Panc1 (cell line): ENCODE results near the gene DCAF12L2. TPM values are rescaled to one million over a fixed set of nuclear protein-coding genes. Genes with fewer than 3 reads are reported as not detected.

Source experiments
- ATAC-seq: fragments of 200-7000 bp; cut with Tn5 transposase; 2 replicates; pipeline ENCODE4 v1.9.1; 2020; ENCODE audit warnings: mild to moderate bottlenecking, moderate library complexity
- BruUV-seq: library from RNA; stranded (reverse); fragments of 400-500 nt; replicated peaks from 2 replicates; lab custom pipeline; 2021; lab: Mats Ljungman, UMichigan
- CTCF ChIA-PET: fragments of 300-600 bp; sonication (Branson Sonifier 250); formaldehyde crosslinking; loops from one replicate; lab custom pipeline; 2022; ENCODE audit warnings: antibody characterized with exemption; lab: Charles Lee
- POLR2A ChIA-PET: fragments of 300-600 bp; sonication (Branson Sonifier 250); formaldehyde crosslinking; loops from one replicate; lab custom pipeline; 2022; ENCODE audit warnings: antibody characterized with exemption; lab: Charles Lee
- DNase-seq: peaks from one replicate; pipeline ENCODE4 v3.0.0-alpha.2; 2010; ENCODE audit warnings: low read depth, low spot score
- H3K27ac ChIP-seq: 2 replicates; pipeline ENCODE4 v1.5.1; 2011; ENCODE audit warnings: mild to moderate bottlenecking, low read length, inconsistent platforms
- H3K27me3 ChIP-seq: fragments of 200-500 bp; sonication (Bioruptor generic); 2 replicates; pipeline ENCODE4 v1.6.0; 2014; ENCODE audit warnings: low read length, inconsistent platforms; ENCODE audit not compliant: control insufficient read depth, insufficient read depth
- H3K36me3 ChIP-seq: fragments of 200-500 bp; sonication (Bioruptor generic); 2 replicates; pipeline ENCODE4 v1.5.1; 2014; ENCODE audit warnings: inconsistent platforms, mild to moderate bottlenecking, low read length, moderate library complexity; ENCODE audit not compliant: control insufficient read depth, insufficient read depth
- H3K4me1 ChIP-seq: 2 replicates; pipeline ENCODE4 v1.5.1; 2011; ENCODE audit warnings: inconsistent platforms, mild to moderate bottlenecking, low read length, moderate library complexity; ENCODE audit not compliant: control insufficient read depth, insufficient read depth
- H3K4me3 ChIP-seq, 2 experiments: 2 replicates each; pipeline ENCODE4 v1.5.1; 2011 to 2012; ENCODE audit warnings: low read depth in 2 of 2, low read length in 2 of 2, mild to moderate bottlenecking in 2 of 2, inconsistent platforms in 1 of 2, moderate library complexity in 1 of 2
- H3K9me3 ChIP-seq: fragments of 200-500 bp; sonication (Bioruptor generic); 2 replicates; pipeline ENCODE4 v1.5.1; 2014; ENCODE audit warnings: low read depth, mild to moderate bottlenecking, inconsistent platforms, low read length, moderate library complexity; ENCODE audit not compliant: control insufficient read depth, insufficient read depth
- CTCF ChIP-seq: fragments of 450-650 bp; IDR thresholded peaks from 2 replicates; pipeline ENCODE4 v1.5.1; 2017; ENCODE audit warnings: mild to moderate bottlenecking
- POLR2AphosphoS5 ChIP-seq: IDR thresholded peaks from 2 replicates; pipeline ENCODE4 v1.6.1; 2012; ENCODE audit warnings: mild to moderate bottlenecking, low read depth, low read length, moderate library complexity
- SIN3A ChIP-seq: IDR thresholded peaks from 2 replicates; pipeline ENCODE4 v1.6.1; 2012; ENCODE audit warnings: low read depth, mild to moderate bottlenecking, low read length, moderate library complexity, borderline replicate concordance; ENCODE audit not compliant: insufficient read depth
- TCF7L2 ChIP-seq: IDR thresholded peaks from 2 replicates; pipeline ENCODE4 v1.6.1; 2011; ENCODE audit warnings: mild to moderate bottlenecking, low read depth, low read length, inconsistent platforms
- in situ Hi-C: cut with HindIII; loops from 2 replicates; pipeline ENCODE4 v1.10.0; 2016; ENCODE audit warnings: low sequenced_read_pairs, low pct_unique_long_range_greater_than_20kb
- intact Hi-C: fragments of 100-400 bp; cut with micrococcal nuclease; formaldehyde crosslinking; loops from one replicate; pipeline ENCODE4 v1.10.0; 2022; ENCODE audit not compliant: unreplicated experiment
- total RNA-seq: library from RNA; stranded (reverse); gene quantifications from one replicate; pipeline ENCODE4 v1.2.1, GENCODE V29; 2021; ENCODE audit not compliant: unreplicated experiment
- TF ChIP-seq, protein P1 (sequence below), 2 experiments: IDR thresholded peaks; 2 replicates each; pipeline ENCODE4 v1.6.1; 2011 to 2012; ENCODE audit warnings: low read depth in 2 of 2, control low read depth in 1 of 2, low read length in 1 of 2, mild to moderate bottlenecking in 1 of 2, moderate library complexity in 1 of 2; ENCODE audit not compliant: insufficient read depth in 1 of 2

The DCAF12L2 gene
- total RNA-seq, 1 experiment from 2014 or later = not detected

GRCh38 chrX:126164689-126165400 is 1.2 kb downstream of the DCAF12L2 start:
- no peak for DNase-seq
- intact Hi-C loops (no loop called here), in situ Hi-C loops (no loop called here)
- no peaks in the 10 kb centered on the region for H3K27me3 ChIP-seq
- no peaks in the 10 kb centered on the region for H3K36me3 ChIP-seq
- ChIA-PET CTCF (no interaction called here), POLR2A (no interaction called here)
- no peaks in the 10 kb centered on the region for H3K9me3 ChIP-seq
- no peaks in the 10 kb centered on the region for H3K4me1 ChIP-seq
- ATAC-seq = no peak
- TF ChIP-seq SIN3A = no peak
- TF ChIP-seq CTCF = no peak
- TF ChIP-seq POLR2AphosphoS5 = no peak
- TF ChIP-seq TCF7L2 = no peak
- TF ChIP-seq, protein P1, sequence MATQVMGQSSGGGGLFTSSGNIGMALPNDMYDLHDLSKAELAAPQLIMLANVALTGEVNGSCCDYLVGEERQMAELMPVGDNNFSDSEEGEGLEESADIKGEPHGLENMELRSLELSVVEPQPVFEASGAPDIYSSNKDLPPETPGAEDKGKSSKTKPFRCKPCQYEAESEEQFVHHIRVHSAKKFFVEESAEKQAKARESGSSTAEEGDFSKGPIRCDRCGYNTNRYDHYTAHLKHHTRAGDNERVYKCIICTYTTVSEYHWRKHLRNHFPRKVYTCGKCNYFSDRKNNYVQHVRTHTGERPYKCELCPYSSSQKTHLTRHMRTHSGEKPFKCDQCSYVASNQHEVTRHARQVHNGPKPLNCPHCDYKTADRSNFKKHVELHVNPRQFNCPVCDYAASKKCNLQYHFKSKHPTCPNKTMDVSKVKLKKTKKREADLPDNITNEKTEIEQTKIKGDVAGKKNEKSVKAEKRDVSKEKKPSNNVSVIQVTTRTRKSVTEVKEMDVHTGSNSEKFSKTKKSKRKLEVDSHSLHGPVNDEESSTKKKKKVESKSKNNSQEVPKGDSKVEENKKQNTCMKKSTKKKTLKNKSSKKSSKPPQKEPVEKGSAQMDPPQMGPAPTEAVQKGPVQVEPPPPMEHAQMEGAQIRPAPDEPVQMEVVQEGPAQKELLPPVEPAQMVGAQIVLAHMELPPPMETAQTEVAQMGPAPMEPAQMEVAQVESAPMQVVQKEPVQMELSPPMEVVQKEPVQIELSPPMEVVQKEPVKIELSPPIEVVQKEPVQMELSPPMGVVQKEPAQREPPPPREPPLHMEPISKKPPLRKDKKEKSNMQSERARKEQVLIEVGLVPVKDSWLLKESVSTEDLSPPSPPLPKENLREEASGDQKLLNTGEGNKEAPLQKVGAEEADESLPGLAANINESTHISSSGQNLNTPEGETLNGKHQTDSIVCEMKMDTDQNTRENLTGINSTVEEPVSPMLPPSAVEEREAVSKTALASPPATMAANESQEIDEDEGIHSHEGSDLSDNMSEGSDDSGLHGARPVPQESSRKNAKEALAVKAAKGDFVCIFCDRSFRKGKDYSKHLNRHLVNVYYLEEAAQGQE (IDR thresholded peaks at IDR 0.05; ENCODE audit: insufficient read depth in 1 of 2, low read depth in 2 of 2, low read length in 1 of 2) = no peak
- BruUV-seq = no TSS peak
- no peak overlapping the region for H3K27ac ChIP-seq
- H3K4me3 ChIP-seq = no peak overlapping the region

DNA sequence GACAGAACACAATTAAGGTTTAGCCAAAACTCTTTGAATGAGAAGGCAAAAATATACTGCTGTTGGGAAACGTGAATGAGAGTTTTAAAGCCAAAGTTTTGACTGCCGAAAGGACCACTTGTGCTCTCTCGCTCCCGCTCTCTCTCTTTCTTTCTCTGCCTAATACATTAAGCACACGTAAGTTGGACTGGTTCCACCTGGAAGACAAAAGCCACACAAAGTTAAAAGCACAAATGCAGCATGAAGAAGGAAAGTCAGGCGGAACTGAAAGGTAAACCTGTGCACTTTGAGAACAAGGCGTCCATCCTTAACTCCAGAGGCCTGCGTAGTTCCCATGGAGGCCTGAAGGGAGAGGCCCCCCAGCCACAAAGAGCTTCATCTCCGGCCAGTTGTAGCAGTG is 1.9 kb downstream of the DCAF12L2 start:
- no peak overlapping the region for H3K27ac ChIP-seq
- no peaks in the 10 kb centered on the region for H3K27me3 ChIP-seq
- CTCF ChIA-PET = no interaction called here
- in situ Hi-C loops = no loop called here
- POLR2A ChIA-PET = no interaction called here
- DNase-seq = no peak
- BruUV-seq = no TSS peak
- no peaks in the 10 kb centered on the region for H3K4me1 ChIP-seq
- intact Hi-C loops = no loop called here
- no peak for ATAC-seq
- no peak overlapping the region for H3K4me3 ChIP-seq
- H3K9me3 ChIP-seq = no peaks in the 10 kb centered on the region
- TF ChIP-seq SIN3A = no peak
- no peak for TF ChIP-seq POLR2AphosphoS5
- TF ChIP-seq, protein P1 (IDR thresholded peaks at IDR 0.05; ENCODE audit: insufficient read depth in 1 of 2, low read depth in 2 of 2, low read length in 1 of 2) = no peak
- TF ChIP-seq CTCF = no peak
- TF ChIP-seq TCF7L2 = no peak
- H3K36me3 ChIP-seq = no peaks in the 10 kb centered on the region
